Neural cell (in vitro differentiated cells): ENCODE data around the gene PLCL1. TPM values are rescaled to one million over a fixed set of nuclear protein-coding genes. Genes with fewer than 3 reads are reported as not detected.

Experiments
- H2AFZ ChIP-seq: fragments of 200-600, 300-800 bp; sonication (generic), shearing (Covaris generic); 2 replicates; pipeline ENCODE4 v1.6.0; 2014; ENCODE audit warnings: low read depth, mild to moderate bottlenecking, antibody characterized with exemption, low read length, moderate library complexity
- H3F3A ChIP-seq: fragments of 200-600 bp; shearing (Covaris generic); 2 replicates; pipeline ENCODE4 v1.6.1; 2016; ENCODE audit warnings: mild to moderate bottlenecking, moderate library complexity, mixed read lengths, antibody characterized with exemption, low read length; ENCODE audit not compliant: insufficient read depth, poor library complexity, severe bottlenecking
- H3K27ac ChIP-seq: fragments of 200-600, 300-800 bp; sonication (generic), shearing (Covaris generic); 2 replicates; pipeline ENCODE4 v1.5.1; 2014; ENCODE audit warnings: mild to moderate bottlenecking, low read length, moderate library complexity
- H3K27me3 ChIP-seq: fragments of 300-800, 200-600 bp; sonication (generic), shearing (Covaris generic); 2 replicates; pipeline ENCODE4 v1.6.0; 2014; ENCODE audit warnings: mild to moderate bottlenecking, low read depth, low read length, moderate library complexity; ENCODE audit not compliant: insufficient read depth
- H3K36me3 ChIP-seq: fragments of 300-800, 200-600 bp; sonication (generic), shearing (Covaris generic); 2 replicates; pipeline ENCODE4 v1.5.1; 2014; ENCODE audit warnings: mild to moderate bottlenecking, antibody characterized with exemption, low read length, moderate library complexity; ENCODE audit not compliant: insufficient read depth
- H3K4me2 ChIP-seq: fragments of 300-800, 200-600 bp; sonication (generic), shearing (Covaris generic); 2 replicates; pipeline ENCODE4 v1.6.0; 2014; ENCODE audit warnings: mild to moderate bottlenecking, low read length
- H3K4me3 ChIP-seq: fragments of 300-800, 200-600 bp; sonication (generic), shearing (Covaris generic); 2 replicates; pipeline ENCODE4 v1.5.1; 2014; ENCODE audit warnings: mild to moderate bottlenecking, low read length, moderate library complexity
- H3K79me2 ChIP-seq: fragments of 200-600 bp; shearing (Covaris generic); replicated peaks from 2 replicates; pipeline ENCODE4 v1.6.0; 2014; ENCODE audit warnings: mild to moderate bottlenecking, low read length, moderate library complexity; ENCODE audit not compliant: insufficient read depth
- H3K9ac ChIP-seq: fragments of 300-800, 200-600 bp; sonication (generic), shearing (Covaris generic); 2 replicates; pipeline ENCODE4 v1.6.1; 2016; ENCODE audit warnings: mild to moderate bottlenecking, low read length, mixed read lengths
- H3K9me2 ChIP-seq: fragments of 200-600 bp; shearing (Covaris generic); 2 replicates; pipeline ENCODE4 v1.6.1; 2016; ENCODE audit warnings: mild to moderate bottlenecking, low read length, mixed read lengths; ENCODE audit not compliant: insufficient read depth
- H3K9me3 ChIP-seq: fragments of 200-600, 300-800 bp; sonication (generic), shearing (Covaris generic); 2 replicates; pipeline ENCODE4 v1.6.1; 2016; ENCODE audit warnings: mild to moderate bottlenecking, mixed run types, low read length, moderate library complexity, mixed read lengths
- H4K20me1 ChIP-seq: fragments of 200-600 bp; shearing (Covaris generic); 2 replicates; pipeline ENCODE4 v1.6.1; 2016; ENCODE audit warnings: mild to moderate bottlenecking, mixed run types; ENCODE audit not compliant: insufficient read depth
- EP300 ChIP-seq: fragments of 450-650 bp; conservative IDR thresholded peaks from 2 replicates; pipeline ENCODE4 v1.6.1; 2014; ENCODE audit warnings: antibody characterized with exemption, mild to moderate bottlenecking, moderate library complexity; ENCODE audit not compliant: poor library complexity, severe bottlenecking
- EZH2 ChIP-seq: fragments of 200-600, 300-800 bp; shearing (Covaris generic), sonication (generic); IDR thresholded peaks from 2 replicates; pipeline ENCODE4 v1.6.1; 2014; ENCODE audit warnings: antibody characterized with exemption, low read length, borderline replicate concordance, mild to moderate bottlenecking; ENCODE audit not compliant: insufficient read depth, poor library complexity, severe bottlenecking
- MXI1 ChIP-seq: fragments of 450-650 bp; conservative IDR thresholded peaks from 2 replicates; pipeline ENCODE4 v1.6.1; 2014; ENCODE audit warnings: antibody characterized with exemption, mild to moderate bottlenecking; ENCODE audit not compliant: poor library complexity, severe bottlenecking
- POLR2AphosphoS5 ChIP-seq: IDR thresholded peaks from 2 replicates; pipeline ENCODE4 v1.6.1; 2012
- RAD21 ChIP-seq: fragments of 450-650 bp; conservative IDR thresholded peaks from 2 replicates; pipeline ENCODE4 v1.6.1; 2014; ENCODE audit warnings: antibody characterized with exemption, mild to moderate bottlenecking, moderate library complexity
- SMC3 ChIP-seq: fragments of 450-650 bp; conservative IDR thresholded peaks from 2 replicates; pipeline ENCODE4 v1.6.1; 2014; ENCODE audit warnings: antibody characterized with exemption, mild to moderate bottlenecking, moderate library complexity; ENCODE audit not compliant: poor library complexity
- TAF1 ChIP-seq: IDR thresholded peaks from 2 replicates; pipeline ENCODE4 v1.6.1; 2012; ENCODE audit warnings: low read depth
- polyA plus RNA-seq: library from polyadenylated mRNA; depleted of rRNA; stranded (reverse); fragments of >200 nt; gene quantifications from 2 replicates; pipeline ENCODE4 v1.2.3, GENCODE V29; 2014
- TF ChIP-seq, protein P1 (sequence below): fragments of 450-650 bp; IDR thresholded peaks from 2 replicates; pipeline ENCODE4 v1.5.1; 2014; ENCODE audit warnings: antibody characterized with exemption, mild to moderate bottlenecking, moderate library complexity; ENCODE audit not compliant: poor library complexity, severe bottlenecking
- TF ChIP-seq, protein P2 (sequence below): IDR thresholded peaks from 2 replicates; pipeline ENCODE4 v1.6.1; 2012; ENCODE audit warnings: borderline replicate concordance

The PLCL1 gene
- polyA plus RNA-seq, 1 donor from 2014 or later = 6.8 TPM

DNA sequence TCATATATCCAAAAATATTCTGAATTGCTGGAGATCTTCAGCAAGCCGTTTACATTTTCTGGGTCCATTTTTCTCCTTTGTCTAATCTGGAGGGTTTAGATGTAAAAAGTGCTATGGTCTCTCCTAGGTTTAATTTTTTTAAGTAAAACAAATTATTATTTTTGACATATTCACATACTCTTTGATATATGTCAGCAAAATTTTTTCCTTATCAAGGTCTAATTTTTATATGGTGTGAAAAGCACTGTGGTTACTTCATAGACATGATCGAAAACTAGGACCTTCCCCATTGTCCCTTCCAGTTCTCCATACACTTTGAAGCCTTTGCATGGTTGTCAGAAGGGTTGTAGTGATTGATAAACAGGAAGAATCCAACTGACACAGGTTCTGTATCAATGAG, 168.2 kb downstream of the PLCL1 start:
- Histone ChIP-seq H2AFZ (no peak overlapping the region), H3K36me3 (no peaks in the 10 kb centered on the region), H3K9me2 (no peaks in the 10 kb centered on the region), H3K27ac (no peak overlapping the region), H4K20me1 (no peaks in the 10 kb centered on the region), H3K4me3 (no peak overlapping the region), H3K79me2 (no peaks in the 10 kb centered on the region), H3K9ac (no peak overlapping the region), H3K27me3 (no peaks in the 10 kb centered on the region), H3K9me3 (no peaks in the 10 kb centered on the region), H3F3A (no peaks in the 10 kb centered on the region), H3K4me2 (no peak overlapping the region)
- TF ChIP-seq, protein P1, sequence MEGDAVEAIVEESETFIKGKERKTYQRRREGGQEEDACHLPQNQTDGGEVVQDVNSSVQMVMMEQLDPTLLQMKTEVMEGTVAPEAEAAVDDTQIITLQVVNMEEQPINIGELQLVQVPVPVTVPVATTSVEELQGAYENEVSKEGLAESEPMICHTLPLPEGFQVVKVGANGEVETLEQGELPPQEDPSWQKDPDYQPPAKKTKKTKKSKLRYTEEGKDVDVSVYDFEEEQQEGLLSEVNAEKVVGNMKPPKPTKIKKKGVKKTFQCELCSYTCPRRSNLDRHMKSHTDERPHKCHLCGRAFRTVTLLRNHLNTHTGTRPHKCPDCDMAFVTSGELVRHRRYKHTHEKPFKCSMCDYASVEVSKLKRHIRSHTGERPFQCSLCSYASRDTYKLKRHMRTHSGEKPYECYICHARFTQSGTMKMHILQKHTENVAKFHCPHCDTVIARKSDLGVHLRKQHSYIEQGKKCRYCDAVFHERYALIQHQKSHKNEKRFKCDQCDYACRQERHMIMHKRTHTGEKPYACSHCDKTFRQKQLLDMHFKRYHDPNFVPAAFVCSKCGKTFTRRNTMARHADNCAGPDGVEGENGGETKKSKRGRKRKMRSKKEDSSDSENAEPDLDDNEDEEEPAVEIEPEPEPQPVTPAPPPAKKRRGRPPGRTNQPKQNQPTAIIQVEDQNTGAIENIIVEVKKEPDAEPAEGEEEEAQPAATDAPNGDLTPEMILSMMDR = no peak
- TF ChIP-seq, protein P2, sequence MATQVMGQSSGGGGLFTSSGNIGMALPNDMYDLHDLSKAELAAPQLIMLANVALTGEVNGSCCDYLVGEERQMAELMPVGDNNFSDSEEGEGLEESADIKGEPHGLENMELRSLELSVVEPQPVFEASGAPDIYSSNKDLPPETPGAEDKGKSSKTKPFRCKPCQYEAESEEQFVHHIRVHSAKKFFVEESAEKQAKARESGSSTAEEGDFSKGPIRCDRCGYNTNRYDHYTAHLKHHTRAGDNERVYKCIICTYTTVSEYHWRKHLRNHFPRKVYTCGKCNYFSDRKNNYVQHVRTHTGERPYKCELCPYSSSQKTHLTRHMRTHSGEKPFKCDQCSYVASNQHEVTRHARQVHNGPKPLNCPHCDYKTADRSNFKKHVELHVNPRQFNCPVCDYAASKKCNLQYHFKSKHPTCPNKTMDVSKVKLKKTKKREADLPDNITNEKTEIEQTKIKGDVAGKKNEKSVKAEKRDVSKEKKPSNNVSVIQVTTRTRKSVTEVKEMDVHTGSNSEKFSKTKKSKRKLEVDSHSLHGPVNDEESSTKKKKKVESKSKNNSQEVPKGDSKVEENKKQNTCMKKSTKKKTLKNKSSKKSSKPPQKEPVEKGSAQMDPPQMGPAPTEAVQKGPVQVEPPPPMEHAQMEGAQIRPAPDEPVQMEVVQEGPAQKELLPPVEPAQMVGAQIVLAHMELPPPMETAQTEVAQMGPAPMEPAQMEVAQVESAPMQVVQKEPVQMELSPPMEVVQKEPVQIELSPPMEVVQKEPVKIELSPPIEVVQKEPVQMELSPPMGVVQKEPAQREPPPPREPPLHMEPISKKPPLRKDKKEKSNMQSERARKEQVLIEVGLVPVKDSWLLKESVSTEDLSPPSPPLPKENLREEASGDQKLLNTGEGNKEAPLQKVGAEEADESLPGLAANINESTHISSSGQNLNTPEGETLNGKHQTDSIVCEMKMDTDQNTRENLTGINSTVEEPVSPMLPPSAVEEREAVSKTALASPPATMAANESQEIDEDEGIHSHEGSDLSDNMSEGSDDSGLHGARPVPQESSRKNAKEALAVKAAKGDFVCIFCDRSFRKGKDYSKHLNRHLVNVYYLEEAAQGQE = no peak
- TF ChIP-seq TAF1 (no peak), POLR2AphosphoS5 (no peak)

DNA sequence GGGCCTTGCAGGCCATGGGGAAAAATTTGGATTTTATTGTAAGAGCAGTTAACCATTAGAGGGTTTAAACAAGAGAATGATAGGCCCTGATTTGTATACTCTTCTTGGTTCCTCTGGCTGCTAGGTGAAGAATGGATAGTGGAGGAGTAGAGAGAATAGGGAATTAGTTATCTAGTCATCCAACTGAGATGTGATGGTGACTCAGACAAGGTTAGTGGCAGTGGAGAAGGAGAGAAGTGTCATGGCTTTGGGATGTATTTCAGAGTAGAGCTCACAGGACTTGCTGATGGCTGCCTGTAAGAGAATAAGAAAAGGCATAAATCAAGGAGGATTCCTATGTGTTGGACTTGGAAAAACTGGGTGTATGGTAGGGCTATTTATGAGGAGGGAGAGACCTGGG, 169.4 kb downstream of the PLCL1 start:
- no peak overlapping the region for H3K4me2 ChIP-seq
- no peaks in the 10 kb centered on the region for H3K79me2 ChIP-seq
- no peak overlapping the region for H2AFZ ChIP-seq
- no peaks in the 10 kb centered on the region for H3K9me3 ChIP-seq
- TF ChIP-seq EP300 = no peak
- no peak for TF ChIP-seq POLR2AphosphoS5
- no peak for TF ChIP-seq EZH2
- no peak for TF ChIP-seq MXI1
- TF ChIP-seq, protein P2 = no peak
- no peak for TF ChIP-seq RAD21
- TF ChIP-seq TAF1 = no peak
- TF ChIP-seq, protein P1 = no peak
- no peak for TF ChIP-seq SMC3
- H4K20me1 ChIP-seq = no peaks in the 10 kb centered on the region
- no peak overlapping the region for H3K27ac ChIP-seq
- H3K9ac ChIP-seq = no peak overlapping the region
- H3K9me2 ChIP-seq = no peaks in the 10 kb centered on the region
- H3K4me3 ChIP-seq = no peak overlapping the region
- no peaks in the 10 kb centered on the region for H3K36me3 ChIP-seq
- no peaks in the 10 kb centered on the region for H3F3A ChIP-seq
- H3K27me3 ChIP-seq = no peaks in the 10 kb centered on the region
